GM19324 (cell line): ENCODE results near the gene SAV1.
"Not testable (repeated sequence)": the region's sequence is repeated elsewhere in the genome, so short reads cannot be mapped to it uniquely, and the experiment has no call there.

Experiments used
- ATAC-seq: cut with Tn5 transposase; IDR thresholded peaks from one replicate; pipeline ENCODE4 v1.9.1; 2021; ENCODE audit warnings: mild to moderate bottlenecking, moderate library complexity; ENCODE audit not compliant: unreplicated experiment, low FRiP score

SAV1 gene

DNA sequence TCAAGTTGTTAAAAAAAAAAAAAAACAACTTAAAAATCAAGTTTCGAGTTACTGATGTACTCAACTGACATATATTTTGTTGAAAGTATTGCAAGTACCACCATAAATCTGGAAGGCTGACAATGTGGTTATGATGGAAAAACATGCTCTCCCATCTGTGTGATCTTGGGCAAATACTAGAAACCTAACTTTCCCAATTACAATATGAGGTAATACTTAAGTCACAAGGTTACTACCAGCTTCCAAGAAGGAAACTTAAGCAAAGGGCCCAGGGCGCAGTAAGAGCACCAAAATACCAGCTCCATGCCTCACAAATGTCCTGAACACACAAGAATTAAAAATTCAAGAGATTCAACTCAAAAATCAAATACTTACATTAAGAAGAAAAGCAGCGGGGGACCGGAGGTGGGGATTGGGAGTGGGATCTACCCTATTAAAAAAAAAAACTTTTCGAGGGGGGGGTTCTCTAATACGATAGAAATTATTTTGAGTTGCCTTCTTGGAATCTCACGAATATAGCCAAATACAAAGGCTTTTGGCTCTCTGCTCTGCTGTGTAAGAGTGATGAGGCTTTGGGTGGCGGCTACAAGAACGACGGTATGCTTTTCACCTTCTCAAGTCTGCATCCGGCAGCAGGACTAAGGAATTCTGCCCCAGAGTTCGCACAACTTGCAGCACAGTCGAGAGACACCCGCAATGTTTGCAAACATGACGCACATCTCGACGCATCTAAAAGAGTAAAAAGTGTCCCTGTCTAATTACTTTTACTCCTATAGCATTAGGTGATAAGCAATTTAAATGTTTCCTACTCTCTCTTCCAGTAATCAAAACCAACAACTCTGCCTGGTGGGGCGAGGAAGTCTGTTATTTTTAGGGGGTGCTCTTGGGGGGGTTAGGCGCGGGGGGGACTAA lies 1.1 kb downstream of the SAV1 start:
- no peak for ATAC-seq

DNA sequence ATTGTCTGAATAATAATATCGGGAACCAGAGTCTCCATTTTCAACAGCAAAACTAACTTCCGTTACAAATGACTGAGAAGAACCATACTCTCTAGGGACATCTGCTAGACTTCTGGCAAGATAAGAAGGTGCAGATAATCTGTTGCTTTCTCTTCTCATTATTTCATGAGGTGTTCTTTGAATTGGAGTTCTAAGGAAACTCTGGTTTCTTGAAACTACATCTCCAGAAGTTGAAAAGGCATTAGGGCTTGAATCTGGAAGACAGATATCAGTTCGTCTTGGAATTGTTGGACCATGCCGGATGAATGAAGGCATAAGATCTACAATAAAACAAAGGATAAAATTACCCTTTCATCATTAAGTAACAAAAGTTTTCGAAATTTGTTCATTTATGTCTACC lies 2.8 kb downstream of the SAV1 start:
- ATAC-seq = not testable (repeated sequence)

- not testable (repeated sequence) for ATAC-seq
Observed at GRCh38 chr14:50664579-50664978, 3.5 kb downstream of the SAV1 start.

GRCh38 chr14:50659327-50659974 lies 8.7 kb downstream of the SAV1 start:
- no peak for ATAC-seq

GRCh38 chr14:50658203-50658602 lies 9.9 kb downstream of the SAV1 start:
- no peak for ATAC-seq

- no peak for ATAC-seq
Observed at GRCh38 chr14:50657753-50658152, 10.4 kb downstream of the SAV1 start.

DNA sequence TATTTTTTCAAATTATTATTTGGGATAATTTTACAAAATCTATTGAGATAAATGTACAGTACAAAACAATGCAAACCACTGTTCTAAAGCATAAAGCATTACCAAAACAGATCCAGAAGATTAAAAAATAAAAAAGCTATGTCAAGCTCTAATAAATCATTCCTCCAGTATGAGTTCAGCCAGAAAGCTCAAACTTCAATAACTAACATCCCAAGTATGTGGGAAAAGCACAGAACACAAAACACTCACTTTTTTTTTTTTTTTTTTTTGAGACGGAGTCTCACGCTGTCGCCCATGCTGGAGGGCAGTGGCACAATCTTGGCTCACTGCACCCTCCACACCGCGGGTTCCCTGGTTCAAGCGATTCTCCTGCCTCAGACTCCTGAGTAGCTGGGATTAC lies 11.3 kb downstream of the SAV1 start:
- no peak for ATAC-seq

- no peak for ATAC-seq
Observed at GRCh38 chr14:50649691-50650090, 18.4 kb downstream of the SAV1 start.

GRCh38 chr14:50647753-50648152 lies 20.4 kb downstream of the SAV1 start:
- no peak for ATAC-seq

DNA sequence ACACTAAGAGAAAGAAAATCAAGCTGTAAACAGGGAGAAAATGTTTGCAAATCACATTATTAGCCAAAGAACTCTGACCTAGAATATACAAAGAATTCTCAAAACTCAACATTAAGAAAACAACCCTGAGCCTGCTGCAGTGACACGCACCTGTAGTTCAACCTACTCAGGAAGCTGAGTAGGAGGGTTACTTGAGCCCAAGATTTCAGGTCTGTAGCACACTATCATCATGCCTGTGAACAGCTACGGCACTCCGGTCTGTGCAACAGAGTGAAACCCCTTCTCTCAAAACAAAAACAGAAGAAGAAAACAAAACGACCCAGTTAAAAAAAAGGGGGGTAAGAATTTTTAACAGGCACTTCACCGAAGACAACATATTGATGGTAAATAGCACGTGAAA lies 20.8 kb downstream of the SAV1 start:
- ATAC-seq = no peak

GRCh38 chr14:50635141-50635540 lies 33.0 kb downstream of the SAV1 start:
- ATAC-seq = no peak

- ATAC-seq = no peak
Observed at GRCh38 chr14:50633954-50634353, 34.2 kb downstream of the SAV1 start.

DNA sequence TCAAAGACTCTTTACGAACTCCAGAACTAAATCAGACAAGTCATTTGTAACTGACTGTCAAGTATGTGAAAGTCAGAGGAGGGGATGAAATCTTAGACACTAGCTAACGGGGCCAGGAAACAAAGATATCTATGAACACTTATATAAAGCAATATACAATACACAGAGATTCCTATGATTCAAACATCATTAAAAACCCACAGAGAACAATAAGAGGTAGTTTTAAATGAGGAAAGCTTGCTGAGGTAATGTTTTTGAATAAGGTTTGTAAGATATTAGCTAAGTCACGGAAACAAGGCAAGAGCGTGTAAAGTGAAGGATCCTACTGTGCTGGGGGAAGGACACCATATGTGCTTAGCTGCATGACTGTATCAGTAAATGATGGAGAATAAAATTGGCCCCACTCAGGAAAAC lies 36.7 kb downstream of the SAV1 start:
- no peak for ATAC-seq

DNA sequence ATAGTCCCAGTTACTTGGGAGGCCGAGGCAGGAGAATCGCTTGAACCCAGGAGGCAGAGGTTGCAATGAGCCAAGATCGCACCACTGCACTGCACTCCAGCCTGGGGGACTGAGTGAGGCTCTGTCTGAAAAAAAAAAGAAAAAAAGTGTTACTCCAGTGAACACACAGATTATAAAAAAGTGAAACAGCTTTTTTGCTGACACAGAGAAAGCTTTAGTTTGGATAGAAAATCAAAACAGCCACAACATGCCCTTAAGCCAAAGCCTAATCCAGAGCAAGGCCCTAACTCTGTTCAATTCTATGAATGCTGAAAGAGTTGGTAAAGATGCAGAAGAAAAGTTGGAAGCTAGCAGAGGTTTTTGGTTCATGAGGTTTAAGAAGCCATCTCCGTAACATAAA lies 43.2 kb downstream of the SAV1 start:
- not testable (repeated sequence) for ATAC-seq

- no peak for ATAC-seq
Observed at GRCh38 chr14:50624447-50624846, 43.7 kb downstream of the SAV1 start.

- ATAC-seq = no peak
Observed at GRCh38 chr14:50622978-50623377, 45.1 kb downstream of the SAV1 start.

GRCh38 chr14:50620341-50620740 lies 47.8 kb downstream of the SAV1 start:
- no peak for ATAC-seq

- no peak for ATAC-seq
Observed at GRCh38 chr14:50619569-50620141, 48.5 kb downstream of the SAV1 start.

DNA sequence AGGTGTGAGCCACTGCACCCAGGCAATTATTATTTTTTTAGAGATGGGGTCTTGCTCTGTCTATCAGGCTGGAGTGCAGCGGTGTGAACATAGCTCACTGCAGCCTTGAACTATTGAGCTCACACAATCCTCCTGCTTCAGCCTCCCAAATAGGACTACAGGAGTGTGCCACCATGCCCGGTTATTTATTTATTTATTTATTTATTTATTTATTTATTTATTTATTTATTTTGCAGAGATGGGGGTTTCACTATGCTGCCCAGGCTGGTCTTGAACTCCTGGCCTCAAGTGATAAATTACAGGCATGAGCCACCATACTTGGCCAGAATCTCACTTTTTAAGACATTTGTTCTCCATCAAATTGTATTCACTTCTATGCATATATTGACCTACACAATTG lies 51.8 kb downstream of the SAV1 start:
- ATAC-seq = no peak

- ATAC-seq = no peak
Observed at GRCh38 chr14:50615552-50615951, 52.6 kb downstream of the SAV1 start.

DNA sequence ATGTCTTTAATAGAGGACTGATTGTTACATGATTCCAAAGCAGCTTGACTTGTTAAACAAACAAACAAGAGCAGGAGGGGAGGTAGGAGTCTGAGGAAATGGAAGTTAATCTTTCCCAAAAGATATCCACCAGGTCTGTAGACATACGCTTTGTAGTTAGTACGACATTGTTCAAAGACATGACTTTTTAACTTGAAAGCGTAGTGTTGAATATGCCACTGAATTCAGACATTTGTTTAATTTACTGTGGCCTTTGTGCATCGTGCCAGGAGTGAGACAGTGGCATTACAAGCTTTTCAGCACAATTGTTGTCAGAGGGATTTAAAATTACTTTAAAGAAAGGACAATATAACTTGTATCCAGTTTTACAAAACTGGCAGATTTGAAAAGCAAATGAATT lies 53.0 kb downstream of the SAV1 start:
- ATAC-seq = no peak

- no peak for ATAC-seq
Observed at GRCh38 chr14:50612806-50613205, 55.3 kb downstream of the SAV1 start.
